K562 (cell line): ENCODE results near the gene ZNF300. TPM values are rescaled to one million over a fixed set of nuclear protein-coding genes. Genes with fewer than 3 reads are reported as not detected.

Experiments used
- CEBPG ChIP-seq, 3 experiments: fragments of 200-800 bp in 1 of 3; sonication (Bioruptor generic) in 1 of 3; sonication (generic) in 1 of 3; formaldehyde crosslinking in 1 of 3; IDR thresholded peaks in 2 of 3; conservative IDR thresholded peaks in 1 of 3; 2 replicates each; pipeline versions ENCODE4 v1.6.1 to v1.8.0; 2016 to 2022; ENCODE audit warnings: missing compliant biosample characterization in 2 of 3, missing genetic modification characterization in 2 of 3, mild to moderate bottlenecking in 1 of 3, missing genetic modification reagents in 1 of 3
- CREB1 ChIP-seq, 2 experiments: sonication (generic) in 1 of 2; formaldehyde crosslinking in 1 of 2; IDR thresholded peaks; 2 replicates each; pipeline versions ENCODE4 v1.6.1 to v1.8.0; 2012 to 2022; ENCODE audit warnings: inconsistent platforms in 1 of 2, mild to moderate bottlenecking in 1 of 2, missing genetic modification reagents in 1 of 2, moderate library complexity in 1 of 2
- CXXC5 ChIP-seq: fragments of 250-450 bp; sonication (Bioruptor Pico); IDR thresholded peaks from 2 replicates; pipeline ENCODE4 v1.8.0; 2022; ENCODE audit warnings: inconsistent platforms, mild to moderate bottlenecking, moderate library complexity
- GATAD2A ChIP-seq: fragments of 450-650 bp; IDR thresholded peaks from 2 replicates; pipeline ENCODE4 v1.6.1; 2017
- HDGF ChIP-seq: fragments of 450-650 bp; IDR thresholded peaks from 2 replicates; pipeline ENCODE4 v1.6.1; 2016
- JUND ChIP-seq, 2 experiments: IDR thresholded peaks; 2 replicates in 1 of 2; 3 replicates in 1 of 2; pipeline ENCODE4 v1.6.1; 2011; ENCODE audit warnings: borderline replicate concordance in 2 of 2, low read depth in 2 of 2, low read length in 2 of 2, improper control_type of control experiment in 1 of 2, missing biosample characterization in 1 of 2, missing genetic modification characterization in 1 of 2, missing genetic modification reagents in 1 of 2
- SIX5 ChIP-seq, 2 experiments: IDR thresholded peaks; 2 replicates each; pipeline ENCODE4 v1.6.1; 2011; ENCODE audit warnings: low read length in 2 of 2, borderline replicate concordance in 1 of 2, low read depth in 1 of 2, mild to moderate bottlenecking in 1 of 2, moderate library complexity in 1 of 2; ENCODE audit not compliant: insufficient read depth in 1 of 2
- ZNF217 ChIP-seq: sonication (generic); formaldehyde crosslinking; IDR thresholded peaks from 2 replicates; pipeline ENCODE4 v1.8.0; 2022; ENCODE audit warnings: mild to moderate bottlenecking, missing genetic modification reagents
- polyA plus RNA-seq, 8 experiments: library from polyadenylated mRNA; depleted of rRNA in 4 of 8; stranded (reverse) in 5 of 8; unstranded in 3 of 8; fragments of >200 nt; fragmentation: Nextera tagmentation in 2 of 8; fragmentation: Illumina TruSeq in 1 of 8; extraction: Ambion mirVana in 2 of 8; extraction: Trizol in 1 of 8; gene quantifications; 2 replicates each; pipeline versions ENCODE4 v1.2.1 to v1.2.3, GENCODE V29; 2011 to 2014; ENCODE audit warnings: inconsistent platforms in 1 of 8, missing spikeins in 1 of 8
- total RNA-seq, 7 experiments: library from RNA; depleted of rRNA in 6 of 7; stranded (reverse); fragments of >200 nt in 6 of 7; fragmentation: Illumina TruSeq in 2 of 7; extraction: Trizol in 2 of 7; gene quantifications; 2 replicates each; pipeline versions ENCODE4 v1.2.1 to v1.2.3, GENCODE V29; 2011 to 2021; ENCODE audit warnings: low replicate concordance in 1 of 7
- TF ChIP-seq, protein P1 (sequence below): fragments of 450-650 bp; IDR thresholded peaks from 2 replicates; pipeline ENCODE4 v1.7.1; 2018; ENCODE audit warnings: mild to moderate bottlenecking, low read depth; ENCODE audit not compliant: partially characterized antibody
- TF ChIP-seq, protein P2 (sequence below): fragments of 450-650 bp; formaldehyde crosslinking; IDR thresholded peaks from 2 replicates; pipeline ENCODE4 v1.4.0; 2020; ENCODE audit warnings: mild to moderate bottlenecking, moderate library complexity

ZNF300 gene
- total and polyA plus RNA-seq, 9 of the 15 experiments (the other 6 are each of a cell fraction or from before 2014, with no cell fraction given) = 4.4 to 13.2 (median 11.1) TPM

DNA sequence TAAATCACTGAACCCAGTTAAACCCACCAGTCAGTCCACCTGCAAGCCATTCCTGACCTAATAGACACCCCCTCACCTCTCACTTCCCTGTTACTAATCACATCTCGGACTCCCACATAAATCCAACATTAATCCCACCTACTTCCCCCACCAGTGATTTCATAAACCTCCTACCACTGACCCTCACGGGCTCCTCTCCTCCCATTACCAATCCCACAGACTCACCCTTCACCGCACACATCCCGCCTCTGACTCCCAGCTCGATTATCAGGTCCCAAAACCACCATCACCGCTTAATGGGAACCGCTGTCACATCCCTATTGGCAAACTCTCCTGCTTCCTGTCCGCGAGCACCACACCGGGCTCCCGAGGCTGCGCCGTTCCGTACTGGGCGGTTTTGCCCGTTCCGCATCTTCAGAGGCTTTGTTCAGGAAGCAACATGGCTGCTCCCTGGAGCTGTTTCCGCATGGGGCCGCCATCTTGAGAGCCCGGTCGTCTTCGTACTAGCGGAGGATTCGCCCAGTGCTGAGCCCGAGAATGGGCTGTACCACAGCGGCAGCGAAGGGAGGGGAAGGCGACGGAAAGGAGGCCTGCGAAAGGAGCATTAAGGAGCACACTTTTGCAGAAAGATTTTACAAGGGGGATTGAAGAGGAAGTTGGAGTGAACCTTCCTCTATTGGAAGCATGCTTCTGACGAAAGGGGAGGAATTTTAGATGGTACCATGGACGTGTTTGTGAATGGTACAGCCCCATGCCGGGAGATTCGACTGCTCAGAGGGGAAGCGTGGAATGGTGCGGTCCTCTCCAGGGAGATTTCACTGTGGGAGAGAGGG is at the start of gene ZNF300 (continued):
- TF ChIP-seq GATAD2A (peak; percentile 49; the same call in 1 of the 2 replicates), ZNF217 (no peak), CXXC5 (CRISPR knock-in tag) (peak; percentile 90), CREB1 (IDR thresholded peaks at IDR 0.05) (no peak), CREB1 (CRISPR knock-in tag; IDR thresholded peaks at IDR 0.05) (peak; percentile 29), CEBPG (CRISPR knock-in tag; IDR thresholded peaks at IDR 0.05) (no peak), CEBPG (tag; conservative IDR thresholded peaks at IDR 0.05 in 1 of 2, IDR thresholded peaks at IDR 0.05 in 1 of 2) (no peak), JUND (IDR thresholded peaks at IDR 0.05; ENCODE audit: borderline replicate concordance, low read depth, low read length) (peak; percentile 99), JUND (tag; IDR thresholded peaks at IDR 0.05; ENCODE audit: borderline replicate concordance, low read depth, low read length) (no peak; the same call in 2 of the 3 replicates), HDGF (peak; percentile 73; the same call in 1 of the 2 replicates), SIX5 (IDR thresholded peaks at IDR 0.05; ENCODE audit: borderline replicate concordance in 1 of 2, insufficient read depth in 1 of 2, low read depth in 1 of 2, low read length in 2 of 2) (peak; percentile 50 to 61; a peak in 3 of 4 replicates)
- TF ChIP-seq, protein P1, sequence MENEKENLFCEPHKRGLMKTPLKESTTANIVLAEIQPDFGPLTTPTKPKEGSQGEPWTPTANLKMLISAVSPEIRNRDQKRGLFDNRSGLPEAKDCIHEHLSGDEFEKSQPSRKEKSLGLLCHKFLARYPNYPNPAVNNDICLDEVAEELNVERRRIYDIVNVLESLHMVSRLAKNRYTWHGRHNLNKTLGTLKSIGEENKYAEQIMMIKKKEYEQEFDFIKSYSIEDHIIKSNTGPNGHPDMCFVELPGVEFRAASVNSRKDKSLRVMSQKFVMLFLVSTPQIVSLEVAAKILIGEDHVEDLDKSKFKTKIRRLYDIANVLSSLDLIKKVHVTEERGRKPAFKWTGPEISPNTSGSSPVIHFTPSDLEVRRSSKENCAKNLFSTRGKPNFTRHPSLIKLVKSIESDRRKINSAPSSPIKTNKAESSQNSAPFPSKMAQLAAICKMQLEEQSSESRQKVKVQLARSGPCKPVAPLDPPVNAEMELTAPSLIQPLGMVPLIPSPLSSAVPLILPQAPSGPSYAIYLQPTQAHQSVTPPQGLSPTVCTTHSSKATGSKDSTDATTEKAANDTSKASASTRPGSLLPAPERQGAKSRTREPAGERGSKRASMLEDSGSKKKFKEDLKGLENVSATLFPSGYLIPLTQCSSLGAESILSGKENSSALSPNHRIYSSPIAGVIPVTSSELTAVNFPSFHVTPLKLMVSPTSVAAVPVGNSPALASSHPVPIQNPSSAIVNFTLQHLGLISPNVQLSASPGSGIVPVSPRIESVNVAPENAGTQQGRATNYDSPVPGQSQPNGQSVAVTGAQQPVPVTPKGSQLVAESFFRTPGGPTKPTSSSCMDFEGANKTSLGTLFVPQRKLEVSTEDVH = no peak
- TF ChIP-seq, protein P2, sequence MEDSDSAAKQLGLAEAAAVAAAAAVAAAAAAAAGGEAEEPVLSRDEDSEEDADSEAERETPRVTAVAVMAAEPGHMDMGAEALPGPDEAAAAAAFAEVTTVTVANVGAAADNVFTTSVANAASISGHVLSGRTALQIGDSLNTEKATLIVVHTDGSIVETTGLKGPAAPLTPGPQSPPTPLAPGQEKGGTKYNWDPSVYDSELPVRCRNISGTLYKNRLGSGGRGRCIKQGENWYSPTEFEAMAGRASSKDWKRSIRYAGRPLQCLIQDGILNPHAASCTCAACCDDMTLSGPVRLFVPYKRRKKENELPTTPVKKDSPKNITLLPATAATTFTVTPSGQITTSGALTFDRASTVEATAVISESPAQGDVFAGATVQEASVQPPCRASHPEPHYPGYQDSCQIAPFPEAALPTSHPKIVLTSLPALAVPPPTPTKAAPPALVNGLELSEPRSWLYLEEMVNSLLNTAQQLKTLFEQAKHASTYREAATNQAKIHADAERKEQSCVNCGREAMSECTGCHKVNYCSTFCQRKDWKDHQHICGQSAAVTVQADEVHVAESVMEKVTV (CRISPR knock-in tag) = no peak
